Pons (tissue), 1 donor: ENCODE data around the gene INVS.

Experiments used
- DNase-seq: peaks from one replicate; pipeline ENCODE4 v3.0.0-alpha.2; 2016; ENCODE audit warnings: low spot score

Gene INVS

DNA sequence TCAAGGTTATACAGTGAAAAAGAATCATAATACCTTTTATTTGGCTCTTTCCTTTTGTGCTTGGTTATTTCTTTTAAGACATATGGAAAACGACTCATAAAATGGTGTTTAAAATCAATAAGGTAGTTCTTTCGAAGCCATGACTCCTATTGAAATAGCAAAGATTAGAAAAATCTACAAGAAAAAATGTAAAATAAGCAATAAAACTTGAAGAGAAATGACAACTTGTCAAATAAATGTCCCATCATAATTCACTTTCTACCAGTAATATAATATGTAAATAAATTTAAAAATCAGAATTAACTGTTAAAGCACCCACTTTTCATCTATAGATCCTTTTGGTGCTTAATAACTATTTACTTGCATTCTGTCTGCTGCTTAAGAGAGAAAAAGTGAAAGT, 241.2 kb downstream of the INVS start:
- no peak for DNase-seq

DNA sequence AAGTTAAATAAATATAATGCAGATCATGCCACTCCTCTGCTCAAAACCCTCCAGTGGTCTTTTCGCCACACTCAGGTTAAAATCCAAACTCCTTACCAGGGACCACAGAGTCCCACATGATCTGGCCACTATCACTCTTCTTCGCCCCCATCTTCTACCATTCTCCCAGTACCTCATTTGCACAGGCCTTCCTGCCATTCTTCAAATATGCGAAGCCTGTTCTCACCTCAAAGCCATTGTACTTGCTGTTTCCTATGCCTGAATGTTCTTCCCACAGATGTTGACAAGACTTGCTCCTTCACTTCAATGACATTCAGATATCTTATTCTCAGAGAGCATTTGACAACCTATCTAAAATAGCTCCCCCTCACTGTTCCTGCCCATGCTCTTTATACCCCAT, 242.8 kb downstream of the INVS start:
- DNase-seq = no peak

DNA sequence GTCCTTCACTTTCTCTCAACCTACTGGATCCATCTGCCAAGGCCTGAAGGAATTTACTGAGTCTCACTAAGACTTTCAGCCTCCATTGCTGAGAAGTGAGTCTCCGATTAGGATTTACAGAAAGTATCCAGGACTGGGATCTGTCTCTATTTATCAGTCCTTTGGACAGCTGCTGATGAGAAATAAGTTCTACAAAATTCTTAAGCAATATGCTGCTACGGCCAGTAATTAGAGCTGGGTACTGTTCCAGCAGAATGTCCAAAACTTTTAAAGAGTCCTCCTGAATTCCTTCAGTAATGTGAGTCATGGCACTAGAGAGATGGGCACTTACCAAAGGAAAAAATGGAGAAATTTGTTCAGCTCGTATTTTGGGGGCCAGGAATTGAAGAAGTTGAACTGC, 247.8 kb downstream of the INVS start:
- no peak for DNase-seq

DNA sequence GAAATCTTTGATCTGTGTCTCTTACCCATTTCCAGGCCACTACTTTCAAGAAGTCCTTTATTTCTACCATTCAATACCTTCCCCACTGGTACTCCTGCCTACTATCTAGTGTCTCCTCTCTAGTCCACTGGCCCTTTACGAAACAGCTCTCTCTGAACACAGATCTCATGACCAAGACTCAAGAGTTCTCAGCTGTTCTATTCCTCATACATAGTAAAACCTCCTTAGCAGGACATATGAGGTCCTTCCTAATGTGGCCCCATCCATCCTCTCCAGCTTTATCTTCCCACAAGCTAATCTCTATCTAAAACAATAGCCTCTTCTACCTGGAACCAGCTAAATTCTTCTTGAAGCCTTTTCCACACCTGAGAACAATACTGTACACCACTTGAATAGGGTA, 251.1 kb downstream of the INVS start:
- DNase-seq = no peak
